NT2/D1 (cell line): ENCODE data around the gene GOLGA6C.

Experiments used
- DNase-seq: peaks from one replicate; pipeline ENCODE4 v3.0.0-alpha.2; 2011; ENCODE audit warnings: low read depth, low spot score
- H3K27me3 ChIP-seq: 2 replicates; pipeline ENCODE4 v1.6.0; 2011; ENCODE audit warnings: mild to moderate bottlenecking; ENCODE audit not compliant: insufficient read length, insufficient read depth
- H3K36me3 ChIP-seq: 2 replicates; pipeline ENCODE4 v1.6.1; 2011; ENCODE audit warnings: mild to moderate bottlenecking, low read length, mixed read lengths; ENCODE audit not compliant: insufficient read depth, insufficient read length
- H3K4me1 ChIP-seq: 2 replicates; pipeline ENCODE4 v1.5.1; 2011; ENCODE audit not compliant: insufficient read depth, insufficient read length
- H3K4me3 ChIP-seq: 2 replicates; pipeline ENCODE4 v1.5.1; 2011; ENCODE audit warnings: low read depth; ENCODE audit not compliant: insufficient read length
- H3K9ac ChIP-seq: 2 replicates; pipeline ENCODE4 v1.6.0; 2011; ENCODE audit warnings: low read depth; ENCODE audit not compliant: insufficient read length
- H3K9me3 ChIP-seq: 2 replicates; pipeline ENCODE4 v1.5.1; 2011; ENCODE audit warnings: mild to moderate bottlenecking, low read length; ENCODE audit not compliant: insufficient read depth
- SUZ12 ChIP-seq: IDR thresholded peaks from 2 replicates; pipeline ENCODE4 v1.6.1; 2011; ENCODE audit not compliant: insufficient read length, insufficient read depth; ENCODE audit errors: extremely low read depth
- YY1 ChIP-seq: IDR thresholded peaks from 2 replicates; pipeline ENCODE4 v1.6.1; 2011; ENCODE audit not compliant: insufficient read length, insufficient read depth
- ZNF274 ChIP-seq: IDR thresholded peaks from 2 replicates; pipeline ENCODE4 v1.6.1; 2011; ENCODE audit warnings: mild to moderate bottlenecking, low read depth, low read length

The GOLGA6C gene

GRCh38 chr15:75229191-75230015, 28.7 kb upstream of the GOLGA6C start:
- Histone ChIP-seq H3K36me3 (no peaks in the 10 kb centered on the region), H3K27me3 (peaks cover 46% of the 10 kb centered on the region), H3K4me3 (no peak overlapping the region), H3K4me1 (peaks cover 18% of the 10 kb centered on the region), H3K9me3 (no peaks in the 10 kb centered on the region), H3K9ac (no peak overlapping the region)
- DNase-seq = no peak
- TF ChIP-seq YY1 = no peak

GRCh38 chr15:75230016-75230343, 28.2 kb upstream of the GOLGA6C start:
- peaks cover 41% of the 10 kb centered on the region for H3K27me3 ChIP-seq
- H3K36me3 ChIP-seq = no peaks in the 10 kb centered on the region
- DNase-seq = no peak

GRCh38 chr15:75230551-75231371, 27.4 kb upstream of the GOLGA6C start:
- Histone ChIP-seq H3K9ac (no peak overlapping the region), H3K27me3 (peaks cover 45% of the 10 kb centered on the region), H3K4me1 (peaks cover 15% of the 10 kb centered on the region), H3K4me3 (no peak overlapping the region), H3K36me3 (no peaks in the 10 kb centered on the region), H3K9me3 (no peaks in the 10 kb centered on the region)
- no peak for TF ChIP-seq ZNF274
- no peak for TF ChIP-seq YY1
- TF ChIP-seq SUZ12 = no peak
- DNase-seq = peak; percentile 54

More at GRCh38 chr15:75230016-75230343, 28.2 kb upstream of the GOLGA6C start:
- no peak overlapping the region for H3K9ac ChIP-seq
- H3K9me3 ChIP-seq = no peaks in the 10 kb centered on the region
- peaks cover 18% of the 10 kb centered on the region for H3K4me1 ChIP-seq
- no peak overlapping the region for H3K4me3 ChIP-seq
- TF ChIP-seq YY1 (no peak), SUZ12 (no peak), ZNF274 (no peak)

GRCh38 chr15:75231836-75232235, 26.3 kb upstream of the GOLGA6C start:
- H3K9ac ChIP-seq = no peak overlapping the region
- H3K36me3 ChIP-seq = no peaks in the 10 kb centered on the region
- no peak for DNase-seq
- no peak for TF ChIP-seq ZNF274
- no peak for TF ChIP-seq YY1
- no peak for TF ChIP-seq SUZ12
- H3K4me1 ChIP-seq = peaks cover 15% of the 10 kb centered on the region
- peaks cover 48% of the 10 kb centered on the region for H3K27me3 ChIP-seq
- no peak overlapping the region for H3K4me3 ChIP-seq
- no peaks in the 10 kb centered on the region for H3K9me3 ChIP-seq

- Histone ChIP-seq H3K4me1 (peaks cover 18% of the 10 kb centered on the region), H3K27me3 (peaks cover 47% of the 10 kb centered on the region), H3K4me3 (no peak overlapping the region), H3K36me3 (no peaks in the 10 kb centered on the region), H3K9ac (no peak overlapping the region), H3K9me3 (no peaks in the 10 kb centered on the region)
- DNase-seq = no peak
- TF ChIP-seq ZNF274 = no peak
- no peak for TF ChIP-seq YY1
- no peak for TF ChIP-seq SUZ12
Measured at GRCh38 chr15:75232252-75232813, 25.8 kb upstream of the GOLGA6C start.

DNA sequence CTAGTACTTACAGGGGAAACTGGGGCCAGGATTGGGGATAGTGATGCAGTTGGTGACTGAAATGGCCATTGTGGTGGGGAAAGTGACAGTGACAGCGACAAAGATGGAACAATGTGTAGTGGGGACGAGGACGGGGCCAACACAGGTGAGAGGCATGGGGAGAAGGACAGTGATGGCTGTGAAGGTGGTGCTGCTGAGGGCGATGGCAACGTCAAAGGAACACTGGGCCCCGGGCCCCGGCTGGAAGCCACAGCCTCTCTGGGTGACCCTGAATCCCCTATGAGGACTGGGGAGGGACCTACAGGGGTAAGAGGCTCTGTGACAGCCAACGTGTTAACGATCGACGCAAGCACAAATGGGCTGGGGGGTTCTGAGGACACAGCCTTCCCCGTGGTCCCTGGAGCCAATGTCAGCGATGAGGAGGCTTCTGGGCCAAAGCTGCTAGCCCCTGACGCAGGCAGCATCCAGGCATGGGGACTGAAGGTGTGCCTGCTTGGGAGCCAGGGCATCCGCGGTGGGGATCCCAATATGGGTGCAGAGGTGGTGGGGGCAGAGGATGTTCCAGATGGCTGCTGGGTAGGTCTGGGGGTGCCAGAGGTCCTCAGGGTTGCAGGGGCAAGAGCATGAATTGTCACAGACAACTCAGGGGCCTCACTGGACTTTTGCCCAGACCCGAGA, 25.2 kb upstream of the GOLGA6C start:
- H3K9me3 ChIP-seq = no peaks in the 10 kb centered on the region
- peaks cover 47% of the 10 kb centered on the region for H3K27me3 ChIP-seq
- no peak overlapping the region for H3K4me3 ChIP-seq
- H3K4me1 ChIP-seq = peaks cover 23% of the 10 kb centered on the region
- TF ChIP-seq YY1 (no peak), ZNF274 (no peak), SUZ12 (no peak)
- H3K9ac ChIP-seq = no peak overlapping the region
- H3K36me3 ChIP-seq = no peaks in the 10 kb centered on the region
- DNase-seq = no peak
